ENCODE measurements around the gene SMPDL3B.
"Not testable (repeated sequence)": the region's sequence is repeated elsewhere in the genome, so short reads cannot be mapped to it uniquely, and the experiment has no call there.

DNA sequence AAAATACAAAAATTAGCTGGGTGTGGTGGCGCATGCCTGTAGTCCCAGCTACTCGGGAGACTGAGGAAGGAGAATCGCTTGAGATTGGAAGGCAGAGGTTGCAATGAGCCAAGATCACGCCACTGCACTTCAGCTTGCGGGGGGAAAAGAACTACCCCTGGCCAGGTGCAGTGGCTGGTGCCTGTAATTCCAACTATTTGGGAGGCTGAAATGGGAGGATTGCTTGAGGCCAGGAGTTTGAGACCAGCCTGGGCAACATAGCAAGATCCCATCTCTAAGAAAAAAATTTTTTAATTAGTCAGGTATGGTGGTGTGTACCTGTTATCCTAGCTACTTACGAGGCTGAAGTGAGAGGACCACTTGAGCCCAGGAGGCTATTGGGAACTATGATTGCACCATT is 59.7 kb downstream of the SMPDL3B start:
- TF ChIP-seq CTCF, POLR2A, EP300 (IDR thresholded peaks at IDR 0.05): not testable (repeated sequence)

All from stomach (tissue), 4 donors.